Fibroblast of mammary gland (primary cell): ENCODE results near the gene RNF41.

Source experiments
- DNase-seq: peaks from one replicate; pipeline ENCODE4 v3.0.0-alpha.2; 2010; ENCODE audit warnings: low read depth
- H3K4me3 ChIP-seq: 2 replicates; pipeline ENCODE4 v1.5.1; 2011; ENCODE audit warnings: low read depth, mild to moderate bottlenecking, low read length, moderate library complexity; ENCODE audit not compliant: control insufficient read depth
- TF ChIP-seq, protein P1 (sequence below): conservative IDR thresholded peaks from 2 replicates; pipeline ENCODE4 v1.5.1; 2011; ENCODE audit warnings: low read depth, low read length, inconsistent platforms; ENCODE audit not compliant: control insufficient read depth, insufficient read depth

The RNF41 gene

DNA sequence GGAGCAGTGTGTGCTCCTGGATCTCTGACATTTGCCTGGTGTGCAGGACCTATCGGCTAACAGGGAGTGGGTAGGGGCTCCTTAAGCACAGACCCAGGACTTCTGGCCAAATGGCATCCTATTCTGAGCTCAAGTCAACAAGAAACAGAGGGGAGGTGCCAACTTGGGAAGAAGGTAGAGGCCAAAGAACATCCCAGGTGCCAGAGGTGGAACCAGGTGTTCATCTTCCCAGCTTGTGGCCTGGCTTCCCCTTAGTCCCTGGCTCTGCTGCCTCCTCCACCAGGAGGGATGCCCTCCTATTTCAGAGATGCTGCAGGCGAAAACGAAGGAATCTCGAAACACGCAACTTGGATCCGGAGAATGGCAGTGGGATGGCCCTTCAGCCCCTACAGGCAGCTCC is 14.4 kb upstream of the RNF41 start:
- no peak overlapping the region for H3K4me3 ChIP-seq
- no peak for DNase-seq
- TF ChIP-seq, protein P1, sequence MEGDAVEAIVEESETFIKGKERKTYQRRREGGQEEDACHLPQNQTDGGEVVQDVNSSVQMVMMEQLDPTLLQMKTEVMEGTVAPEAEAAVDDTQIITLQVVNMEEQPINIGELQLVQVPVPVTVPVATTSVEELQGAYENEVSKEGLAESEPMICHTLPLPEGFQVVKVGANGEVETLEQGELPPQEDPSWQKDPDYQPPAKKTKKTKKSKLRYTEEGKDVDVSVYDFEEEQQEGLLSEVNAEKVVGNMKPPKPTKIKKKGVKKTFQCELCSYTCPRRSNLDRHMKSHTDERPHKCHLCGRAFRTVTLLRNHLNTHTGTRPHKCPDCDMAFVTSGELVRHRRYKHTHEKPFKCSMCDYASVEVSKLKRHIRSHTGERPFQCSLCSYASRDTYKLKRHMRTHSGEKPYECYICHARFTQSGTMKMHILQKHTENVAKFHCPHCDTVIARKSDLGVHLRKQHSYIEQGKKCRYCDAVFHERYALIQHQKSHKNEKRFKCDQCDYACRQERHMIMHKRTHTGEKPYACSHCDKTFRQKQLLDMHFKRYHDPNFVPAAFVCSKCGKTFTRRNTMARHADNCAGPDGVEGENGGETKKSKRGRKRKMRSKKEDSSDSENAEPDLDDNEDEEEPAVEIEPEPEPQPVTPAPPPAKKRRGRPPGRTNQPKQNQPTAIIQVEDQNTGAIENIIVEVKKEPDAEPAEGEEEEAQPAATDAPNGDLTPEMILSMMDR: no peak

DNA sequence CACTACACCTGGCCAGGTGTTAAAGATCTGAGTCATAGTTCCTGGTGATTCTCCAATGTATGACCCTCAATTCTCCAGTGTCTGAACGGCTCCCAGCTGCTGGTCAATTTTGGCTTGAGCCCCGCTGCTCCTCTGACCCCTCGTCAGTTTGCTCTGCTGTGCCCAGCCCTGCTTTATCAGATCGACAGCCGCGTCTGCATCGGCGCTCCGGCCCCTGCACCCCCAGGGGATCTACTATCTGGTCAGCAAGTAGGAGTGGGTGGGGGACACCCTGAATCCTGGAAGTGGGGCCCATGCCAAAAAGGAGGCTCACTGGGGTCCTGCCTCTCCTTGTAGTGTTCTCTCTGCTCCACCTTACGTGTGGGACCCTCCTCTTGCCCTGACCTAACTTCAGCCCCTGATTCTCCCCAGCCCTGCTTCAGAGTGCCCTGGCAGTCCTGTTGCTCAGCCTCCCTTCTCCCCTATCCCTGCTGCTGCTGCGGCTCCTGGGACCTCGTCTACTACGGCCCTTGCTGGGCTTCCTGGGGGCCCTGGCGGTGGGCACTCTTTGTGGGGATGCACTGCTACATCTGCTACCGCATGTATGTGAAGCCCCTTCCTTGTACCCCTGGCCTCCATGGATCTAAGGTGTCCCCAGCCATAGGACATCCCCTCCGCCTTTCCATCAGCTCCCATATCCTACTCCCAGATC is 13.2 kb upstream of the RNF41 start:
- DNase-seq: no peak
- H3K4me3 ChIP-seq: no peak overlapping the region
- TF ChIP-seq, protein P1: no peak

DNA sequence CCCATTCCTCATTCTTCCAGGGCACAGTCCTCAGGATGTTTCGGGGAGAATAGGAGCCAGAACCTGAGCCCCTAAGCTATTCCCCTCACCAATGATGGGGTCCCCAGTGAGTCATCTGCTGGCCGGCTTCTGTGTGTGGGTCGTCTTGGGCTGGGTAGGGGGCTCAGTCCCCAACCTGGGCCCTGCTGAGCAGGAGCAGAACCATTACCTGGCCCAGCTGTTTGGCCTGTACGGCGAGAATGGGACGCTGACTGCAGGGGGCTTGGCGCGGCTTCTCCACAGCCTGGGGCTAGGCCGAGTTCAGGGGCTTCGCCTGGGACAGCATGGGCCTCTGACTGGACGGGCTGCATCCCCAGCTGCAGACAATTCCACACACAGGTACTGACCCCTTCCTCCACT is 9.5 kb upstream of the RNF41 start:
- TF ChIP-seq, protein P1: no peak
- DNase-seq: no peak
- no peak overlapping the region for H3K4me3 ChIP-seq

DNA sequence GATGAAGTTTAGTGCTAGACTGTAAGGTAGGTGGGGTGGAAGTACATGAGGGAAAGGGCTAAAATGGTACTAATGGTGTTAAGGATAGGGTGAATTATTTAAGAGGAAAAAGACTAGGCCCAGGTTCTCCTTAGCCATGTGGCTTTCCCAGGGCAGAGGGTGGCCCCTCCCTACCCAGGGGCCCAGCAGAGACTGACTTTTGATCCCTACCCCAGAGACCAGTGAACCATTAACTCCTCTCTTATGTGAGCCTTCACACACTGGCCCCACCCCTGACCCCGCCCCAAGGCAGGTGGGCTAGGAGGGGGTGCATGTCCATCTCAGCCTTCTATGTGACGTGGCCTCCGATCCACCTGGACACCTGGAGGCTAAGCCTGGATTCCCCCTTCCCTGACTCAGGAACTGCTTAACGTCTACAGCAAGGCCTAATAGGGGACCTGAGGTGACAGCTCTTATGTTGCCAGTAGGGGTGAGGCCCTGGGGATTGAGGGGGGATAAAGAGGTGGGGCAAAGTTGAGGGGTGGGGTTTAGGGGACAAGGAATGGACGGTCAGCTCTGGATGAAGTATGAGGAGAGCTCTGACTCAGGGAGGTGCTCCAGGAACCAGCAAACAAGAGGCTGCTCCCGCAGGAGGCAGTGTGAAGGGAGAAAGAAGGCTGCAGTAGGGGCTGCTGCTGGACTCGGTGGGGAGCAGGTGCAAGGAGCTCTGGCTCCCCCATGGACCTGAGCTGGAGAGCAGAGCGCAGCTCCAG is 8.9 kb upstream of the RNF41 start:
- DNase-seq: no peak
- no peak overlapping the region for H3K4me3 ChIP-seq
- TF ChIP-seq, protein P1: no peak

DNA sequence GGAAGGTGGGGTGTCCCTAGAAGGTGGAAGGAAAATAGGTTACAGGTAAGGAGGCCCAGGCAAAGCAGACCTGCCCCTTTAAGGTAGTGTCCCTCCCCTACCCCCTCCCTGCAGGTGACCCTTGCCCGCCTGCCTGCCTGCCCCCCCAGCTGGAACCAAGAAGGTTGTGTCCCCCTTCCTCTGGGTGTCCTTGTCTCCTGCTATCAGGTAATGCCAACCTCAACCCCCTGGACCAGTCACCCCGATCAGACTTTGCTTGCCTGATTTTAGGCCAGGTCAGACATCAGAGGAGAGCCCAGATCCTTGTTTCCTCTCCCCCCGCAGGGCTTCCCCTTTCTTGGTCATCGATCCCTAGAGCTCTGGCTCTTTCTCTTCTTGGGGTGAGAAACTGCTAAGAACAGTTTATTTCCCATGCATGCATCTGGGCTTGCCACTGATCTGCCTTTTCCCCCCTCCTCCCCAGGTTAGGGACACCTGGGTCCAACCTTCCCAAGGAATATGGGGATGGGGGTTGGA is 8.3 kb upstream of the RNF41 start, which contains the start of gene SLC39A5:
Gene SLC39A5 (plus strand): TSS at position 136 of the 516 bp plus-strand sequence. CDS start 1,224 bp downstream, outside the sequence.
- DNase-seq: no peak
- TF ChIP-seq, protein P1: no peak
- H3K4me3 ChIP-seq: no peak within 1 kb of the TSS

DNA sequence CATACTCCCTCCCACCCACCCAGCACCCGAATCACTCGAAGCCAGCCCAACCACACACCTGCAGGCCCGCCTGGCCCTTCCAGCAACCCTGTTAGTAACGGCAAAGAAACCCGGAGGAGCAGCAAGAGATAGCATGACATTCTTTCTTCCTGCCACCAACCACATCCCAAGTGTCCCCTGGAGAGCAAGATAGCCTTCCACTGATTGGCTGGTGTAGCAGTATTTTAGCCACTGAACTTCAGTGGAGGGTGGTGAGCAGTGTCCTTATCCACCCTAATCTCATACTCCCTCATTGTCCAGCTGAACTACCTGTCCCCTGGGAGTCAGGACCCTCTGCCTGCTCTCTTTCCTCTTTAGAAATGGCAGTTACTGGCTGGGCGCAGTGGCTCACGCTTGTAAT is 7.4 kb upstream of the RNF41 start:
- H3K4me3 ChIP-seq: no peak overlapping the region
- no peak for DNase-seq
- TF ChIP-seq, protein P1: no peak
